ENCODE data around the gene HK3. TPM values are rescaled to one million over a fixed set of nuclear protein-coding genes. Genes with fewer than 3 reads are reported as not detected.

The HK3 gene
- total RNA-seq, 1 donor from 2014 or later, result 0.51 TPM

- H3K27me3 Mint-ChIP-seq (ENCODE audit: unreplicated experiment), result peaks cover 17% of the 10 kb centered on the region
- H3K4me1 Mint-ChIP-seq (ENCODE audit: unreplicated experiment), result peaks cover 3% of the 10 kb centered on the region
- no peaks in the 10 kb centered on the region for H3K36me3 Mint-ChIP-seq (ENCODE audit: low read depth, unreplicated experiment)
- no peaks in the 10 kb centered on the region for H3K9me3 Mint-ChIP-seq (ENCODE audit: unreplicated experiment)
- no peak overlapping the region for H3K4me3 Mint-ChIP-seq (ENCODE audit: unreplicated experiment)
- H3K27ac Mint-ChIP-seq (ENCODE audit: unreplicated experiment), result no peak overlapping the region
- no peak for TF ChIP-seq CTCF (IDR thresholded peaks at IDR 0.05; ENCODE audit: unreplicated experiment)
- DNase-seq (ENCODE audit: low spot score), result peak; percentile 75
Measured at GRCh38 chr5:176870110-176870591, 29.0 kb downstream of the HK3 start.

GRCh38 chr5:176869501-176870109 is 29.5 kb downstream of the HK3 start:
- Mint-ChIP-seq H3K36me3 (ENCODE audit: low read depth, unreplicated experiment) (no peaks in the 10 kb centered on the region), H3K4me1 (ENCODE audit: unreplicated experiment) (peaks cover 3% of the 10 kb centered on the region), H3K9me3 (ENCODE audit: unreplicated experiment) (no peaks in the 10 kb centered on the region), H3K4me3 (ENCODE audit: unreplicated experiment) (no peak overlapping the region), H3K27ac (ENCODE audit: unreplicated experiment) (no peak overlapping the region), H3K27me3 (ENCODE audit: unreplicated experiment) (peaks cover 14% of the 10 kb centered on the region)
- DNase-seq (ENCODE audit: low spot score), result no peak
- no peak for TF ChIP-seq CTCF (IDR thresholded peaks at IDR 0.05; ENCODE audit: unreplicated experiment)

GRCh38 chr5:176868731-176869130 is 30.4 kb downstream of the HK3 start:
- Mint-ChIP-seq H3K36me3 (ENCODE audit: low read depth, unreplicated experiment) (no peaks in the 10 kb centered on the region), H3K9me3 (ENCODE audit: unreplicated experiment) (no peaks in the 10 kb centered on the region), H3K4me3 (ENCODE audit: unreplicated experiment) (no peak overlapping the region), H3K4me1 (ENCODE audit: unreplicated experiment) (peaks cover 3% of the 10 kb centered on the region), H3K27ac (ENCODE audit: unreplicated experiment) (no peak overlapping the region), H3K27me3 (ENCODE audit: unreplicated experiment) (peaks cover 14% of the 10 kb centered on the region)
- DNase-seq (ENCODE audit: low spot score), result no peak
- TF ChIP-seq CTCF (IDR thresholded peaks at IDR 0.05; ENCODE audit: unreplicated experiment), result no peak

GRCh38 chr5:176868126-176868525 is 31.0 kb downstream of the HK3 start:
- no peak overlapping the region for H3K4me3 Mint-ChIP-seq (ENCODE audit: unreplicated experiment)
- no peaks in the 10 kb centered on the region for H3K9me3 Mint-ChIP-seq (ENCODE audit: unreplicated experiment)
- no peaks in the 10 kb centered on the region for H3K36me3 Mint-ChIP-seq (ENCODE audit: low read depth, unreplicated experiment)
- no peak overlapping the region for H3K27ac Mint-ChIP-seq (ENCODE audit: unreplicated experiment)
- no peak for DNase-seq (ENCODE audit: low spot score)
- TF ChIP-seq CTCF (IDR thresholded peaks at IDR 0.05; ENCODE audit: unreplicated experiment), result no peak
- H3K27me3 Mint-ChIP-seq (ENCODE audit: unreplicated experiment), result peaks cover 13% of the 10 kb centered on the region
- peaks cover 3% of the 10 kb centered on the region for H3K4me1 Mint-ChIP-seq (ENCODE audit: unreplicated experiment)

GRCh38 chr5:176866707-176867310 is 32.3 kb downstream of the HK3 start:
- H3K27me3 Mint-ChIP-seq (ENCODE audit: unreplicated experiment), result peaks cover 12% of the 10 kb centered on the region
- H3K27ac Mint-ChIP-seq (ENCODE audit: unreplicated experiment), result no peak overlapping the region
- no peak for TF ChIP-seq CTCF (IDR thresholded peaks at IDR 0.05; ENCODE audit: unreplicated experiment)
- H3K4me1 Mint-ChIP-seq (ENCODE audit: unreplicated experiment), result peaks cover 3% of the 10 kb centered on the region
- H3K36me3 Mint-ChIP-seq (ENCODE audit: low read depth, unreplicated experiment), result no peaks in the 10 kb centered on the region
- no peaks in the 10 kb centered on the region for H3K9me3 Mint-ChIP-seq (ENCODE audit: unreplicated experiment)
- no peak for DNase-seq (ENCODE audit: low spot score)
- no peak overlapping the region for H3K4me3 Mint-ChIP-seq (ENCODE audit: unreplicated experiment)

All from endothelial cell (in vitro differentiated cells).